Psoas muscle (tissue), 8 donors: ENCODE data around the gene KMT2D. TPM values are rescaled to one million over a fixed set of nuclear protein-coding genes. Genes with fewer than 3 reads are reported as not detected.

ENCODE experiments used
- ATAC-seq, 4 donors: fragments of 200-7000 bp; cut with Tn5 transposase; one replicate each; pipeline ENCODE4 v1.9.1; 2020; ENCODE audit warnings: moderate library complexity in 3 of 4, mild to moderate bottlenecking in 2 of 4
- DNase-seq, 2 donors: peaks; one replicate each; pipeline ENCODE4 v3.0.0-alpha.2; 2020
- H3K27ac ChIP-seq: fragments of 200-600 bp; one replicate; pipeline ENCODE4 v1.8.0; 2022
- H3K27me3 ChIP-seq, 3 donors: fragments of 200-600 bp in 1 of 3; one replicate each; pipeline versions ENCODE4 v1.6.1 to v1.8.0; 2013 to 2022; ENCODE audit warnings: low read length in 2 of 3, mild to moderate bottlenecking in 2 of 3, moderate library complexity in 1 of 3; ENCODE audit not compliant: insufficient read depth in 3 of 3
- H3K36me3 ChIP-seq, 2 donors: fragments of 200-600 bp in 1 of 2; one replicate each; pipeline versions ENCODE4 v1.6.1 to v1.8.0; 2013 to 2022; ENCODE audit warnings: low read depth in 1 of 2, mild to moderate bottlenecking in 1 of 2, moderate library complexity in 1 of 2; ENCODE audit not compliant: insufficient read depth in 1 of 2
- H3K4me1 ChIP-seq: fragments of 200-600 bp; one replicate; pipeline ENCODE4 v1.8.0; 2022
- H3K4me3 ChIP-seq: fragments of 200-600 bp; one replicate; pipeline ENCODE4 v1.8.0; 2022; ENCODE audit warnings: mild to moderate bottlenecking
- H3K9me3 ChIP-seq: fragments of 200-600 bp; one replicate; pipeline ENCODE4 v1.8.0; 2022
- WGBS, 3 donors: extraction: QIAGEN DNeasy Blood & Tissue Kit; methylation state at CpG; one replicate each; pipeline versions ENCODE4 v1.1.6 to v1.1.7; 2013; 5-methylcytosine and 5-hydroxymethylcytosine counted together
- intact Hi-C, 2 donors: fragments of 100-400 bp; cut with DNase I; formaldehyde crosslinking; loops; one replicate each; pipeline versions ENCODE4 v1.11.0 to v1.14.2; 2022
- polyA plus RNA-seq, 3 donors: library from polyadenylated mRNA; stranded (reverse); fragments of 200-250 nt; gene quantifications; one replicate each; pipeline ENCODE4 v1.2.3, GENCODE V29; 2013
- total RNA-seq, 4 donors: library from RNA; stranded (reverse); fragmentation: NEBNext Ultra II Directional in 2 of 4; extraction: Animal tissue kit (Norgen Biotek cat#: 25700) in 2 of 4; gene quantifications; one replicate each; pipeline versions ENCODE4 v1.2.1 to v1.2.4, GENCODE V29; 2021 to 2023
- TF ChIP-seq, protein P1 (sequence below): fragments of 200-600 bp; IDR thresholded peaks from one replicate; pipeline ENCODE4 v1.8.0; 2022; ENCODE audit warnings: antibody characterized with exemption
- donor health status: healthy with polysubstance abuse.
- donor health status: DM: no; HTN: no; CAD: no; lungs with moderate emphysema.
- donor health status: Bipolar disorder and iron deficiency.
- donor health status: healthy.
- donor health status: DM: yes; HTN: yes; CAD: no.
- donor health status: DM: no; HTN: no; CAD: no.
- donor health status: DM: no; HTN: no; CAD: no.
- donor health status: DM: yes; HTN: yes; CAD: no.

The KMT2D gene
- total and polyA plus RNA-seq, 7 donors: 10.8 to 69.8 (median 64.2) TPM

GRCh38 chr12:49041036-49041880 lies 19.3 kb downstream of the KMT2D start:
- H3K27ac ChIP-seq: no peak overlapping the region
- no peaks in the 10 kb centered on the region for H3K4me1 ChIP-seq
- WGBS, 3 donors: 90 to 93% (median 92%) methylated on average over 14 to 31 of the region's 31 CpGs
- DNase-seq (peak in 1 of 2 donors; percentile 54), ATAC-seq (no peak)
- TF ChIP-seq, protein P1, sequence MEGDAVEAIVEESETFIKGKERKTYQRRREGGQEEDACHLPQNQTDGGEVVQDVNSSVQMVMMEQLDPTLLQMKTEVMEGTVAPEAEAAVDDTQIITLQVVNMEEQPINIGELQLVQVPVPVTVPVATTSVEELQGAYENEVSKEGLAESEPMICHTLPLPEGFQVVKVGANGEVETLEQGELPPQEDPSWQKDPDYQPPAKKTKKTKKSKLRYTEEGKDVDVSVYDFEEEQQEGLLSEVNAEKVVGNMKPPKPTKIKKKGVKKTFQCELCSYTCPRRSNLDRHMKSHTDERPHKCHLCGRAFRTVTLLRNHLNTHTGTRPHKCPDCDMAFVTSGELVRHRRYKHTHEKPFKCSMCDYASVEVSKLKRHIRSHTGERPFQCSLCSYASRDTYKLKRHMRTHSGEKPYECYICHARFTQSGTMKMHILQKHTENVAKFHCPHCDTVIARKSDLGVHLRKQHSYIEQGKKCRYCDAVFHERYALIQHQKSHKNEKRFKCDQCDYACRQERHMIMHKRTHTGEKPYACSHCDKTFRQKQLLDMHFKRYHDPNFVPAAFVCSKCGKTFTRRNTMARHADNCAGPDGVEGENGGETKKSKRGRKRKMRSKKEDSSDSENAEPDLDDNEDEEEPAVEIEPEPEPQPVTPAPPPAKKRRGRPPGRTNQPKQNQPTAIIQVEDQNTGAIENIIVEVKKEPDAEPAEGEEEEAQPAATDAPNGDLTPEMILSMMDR: no peak
- H3K27me3 ChIP-seq: no peaks in the 10 kb centered on the region
- H3K4me3 ChIP-seq: no peak overlapping the region
- no peaks in the 10 kb centered on the region for H3K9me3 ChIP-seq
- intact Hi-C loops: no loop called here
- H3K36me3 ChIP-seq: peaks cover 17 to 100% of the 10 kb centered on the region in 2 donors

GRCh38 chr12:49040364-49040855 lies 20.2 kb downstream of the KMT2D start:
- DNase-seq (no peak), ATAC-seq (no peak)
- H3K36me3 ChIP-seq: peaks cover 15 to 98% of the 10 kb centered on the region in 2 donors
- WGBS, 3 donors: 91 to 96% (median 91%) methylated on average over 14 of the region's 14 CpGs
- H3K27me3 ChIP-seq: no peaks in the 10 kb centered on the region
- no peak overlapping the region for H3K4me3 ChIP-seq
- no peak overlapping the region for H3K27ac ChIP-seq
- no peaks in the 10 kb centered on the region for H3K9me3 ChIP-seq
- H3K4me1 ChIP-seq: no peaks in the 10 kb centered on the region
- TF ChIP-seq, protein P1: no peak
- intact Hi-C loops: no loop called here

DNA sequence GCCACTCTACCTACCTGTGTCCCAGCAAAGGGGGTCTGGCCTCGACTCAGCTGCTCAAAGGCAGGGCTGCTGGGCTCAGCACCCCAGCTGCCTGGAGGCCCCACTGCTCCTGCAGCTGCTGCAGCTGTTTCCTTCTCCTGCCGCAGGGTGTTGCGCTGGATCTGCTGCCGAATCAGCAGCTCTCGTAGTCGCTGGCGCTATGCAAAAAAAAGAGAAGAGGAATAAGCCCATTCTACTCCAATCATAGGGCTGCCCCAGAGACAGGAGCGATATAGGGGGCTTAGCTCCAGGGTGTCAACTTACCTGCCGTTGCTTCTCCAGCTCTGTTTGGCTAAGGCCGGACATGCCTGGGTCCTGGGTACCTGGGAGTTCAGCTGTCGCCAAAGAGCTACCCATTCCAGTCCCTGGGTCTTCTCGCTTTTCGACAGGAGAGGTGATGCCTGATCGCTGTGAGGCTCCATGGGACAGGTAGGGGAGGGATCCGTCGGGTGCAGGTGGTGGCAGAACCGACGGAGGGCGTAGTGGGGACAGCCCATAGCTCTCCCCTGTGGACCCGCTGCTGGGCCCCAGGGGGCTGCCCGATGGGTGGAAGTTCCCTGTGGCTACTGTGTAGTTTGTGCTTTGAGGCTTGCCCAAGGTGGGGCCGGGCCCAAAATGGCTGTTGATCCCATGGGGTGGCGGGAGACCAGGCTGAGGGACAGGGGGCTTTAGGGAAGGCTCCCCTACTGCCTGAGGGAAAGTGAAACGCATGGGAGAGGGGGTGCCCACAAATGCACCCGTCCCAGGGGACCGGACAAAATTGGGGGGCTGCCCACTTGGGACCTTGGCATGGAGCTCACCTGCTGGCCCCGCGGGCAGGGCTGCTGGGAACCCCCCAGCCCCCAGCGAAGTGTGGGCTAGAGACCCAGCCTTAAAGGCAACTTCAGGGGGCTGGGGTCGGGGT lies 20.9 kb downstream of the KMT2D start:
- no peaks in the 10 kb centered on the region for H3K27me3 ChIP-seq
- H3K4me3 ChIP-seq: no peak overlapping the region
- peak in 1 of 2 donors; percentile 47 for DNase-seq
- H3K9me3 ChIP-seq: no peaks in the 10 kb centered on the region
- WGBS, 3 donors: 85 to 90% (median 86%) methylated on average over 29 to 30 of the region's 30 CpGs
- no peaks in the 10 kb centered on the region for H3K4me1 ChIP-seq
- TF ChIP-seq, protein P1: no peak
- intact Hi-C loops: no loop called here
- no peak for ATAC-seq
- no peak overlapping the region for H3K27ac ChIP-seq
- H3K36me3 ChIP-seq: peaks cover 12 to 98% of the 10 kb centered on the region in 2 donors

DNA sequence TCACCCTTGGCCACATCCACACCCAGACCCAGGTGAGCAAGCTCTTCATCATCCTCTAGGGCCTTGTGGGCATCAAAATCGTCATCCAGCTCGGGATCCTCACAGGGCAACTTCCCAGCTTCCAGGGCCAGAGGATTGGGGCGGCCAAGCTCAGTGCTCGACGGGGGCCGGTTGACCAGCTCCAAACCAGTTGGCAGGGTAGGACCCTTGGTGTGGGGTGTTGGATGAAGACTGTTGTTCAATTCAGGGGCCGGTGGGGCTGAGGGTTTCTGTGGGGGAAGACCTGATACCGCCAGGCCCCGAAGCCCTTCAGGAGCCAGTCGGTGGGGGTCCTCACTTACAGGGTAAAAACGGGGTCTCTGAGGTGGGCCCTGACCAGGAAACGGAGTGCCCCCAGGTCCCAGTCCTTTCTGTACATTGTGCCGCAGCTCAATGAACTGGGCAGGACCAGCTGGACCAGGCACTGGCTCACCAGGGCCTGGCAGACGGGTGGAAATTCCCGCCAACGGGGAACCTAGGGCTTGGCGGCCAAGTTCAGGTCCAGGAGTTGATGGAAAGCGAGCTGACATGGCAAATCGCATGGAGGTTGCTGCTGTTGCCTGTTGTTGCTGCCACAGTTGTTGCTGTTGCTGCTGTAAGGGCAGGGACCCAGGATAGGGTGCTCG lies 22.2 kb downstream of the KMT2D start:
- intact Hi-C loops: no loop called here
- TF ChIP-seq, protein P1: no peak
- Histone ChIP-seq H3K4me3 (no peak overlapping the region), H3K36me3 (peaks cover 11 to 98% of the 10 kb centered on the region in 2 donors), H3K27me3 (no peaks in the 10 kb centered on the region), H3K9me3 (no peaks in the 10 kb centered on the region), H3K27ac (no peak overlapping the region), H3K4me1 (no peaks in the 10 kb centered on the region)
- ATAC-seq (no peak), DNase-seq (no peak)
- WGBS, 3 donors: 82 to 93% (median 85%) methylated on average over 19 to 20 of the region's 20 CpGs
